ENCODE data around the gene GSN. TPM values are rescaled to one million over a fixed set of nuclear protein-coding genes. Genes with fewer than 3 reads are reported as not detected.

The GSN gene
- total and polyA plus RNA-seq, 2 of the 13 experiments (the other 11 are each of a cell fraction or from before 2014, with no cell fraction given): 294 to 307 TPM

GRCh38 chr9:121299467-121300282 lies 31.7 kb downstream of the GSN start (continued):
- peak; percentile 6; the same call in 1 of the 2 replicates for TF ChIP-seq PAXIP1 (CRISPR knock-in tag; conservative IDR thresholded peaks at IDR 0.05)
- TF ChIP-seq MED1 (CRISPR knock-in tag; IDR thresholded peaks at IDR 0.05): peak; percentile 48; the same call in 1 of the 2 replicates
- TF ChIP-seq MTF2 (CRISPR knock-in tag; IDR thresholded peaks at IDR 0.05; ENCODE audit: borderline replicate concordance): 0 out of 2 replicates have a peak, but pooled peaks have one; percentile 57
- TF ChIP-seq TBX3 (IDR thresholded peaks at IDR 0.05; ENCODE audit: borderline replicate concordance): peak; percentile 43; the same call in 1 of the 2 replicates
- no peak for TF ChIP-seq TCF12 (IDR thresholded peaks at IDR 0.05)
- TF ChIP-seq TCF12 (CRISPR knock-in tag; IDR thresholded peaks at IDR 0.05): 0 out of 2 replicates have a peak, but pooled peaks have one; percentile 50
- 0 out of 2 replicates have a peak, but pooled peaks have one; percentile 26 for TF ChIP-seq ZNF670 (CRISPR knock-in tag; IDR thresholded peaks at IDR 0.05; ENCODE audit: borderline replicate concordance)
- no peak for TF ChIP-seq ZNF12 (CRISPR knock-in tag; IDR thresholded peaks at IDR 0.05)
- TF ChIP-seq ZSCAN9 (CRISPR knock-in tag; IDR thresholded peaks at IDR 0.05; ENCODE audit: borderline replicate concordance): no peak
- TF ChIP-seq HMG20B (CRISPR knock-in tag; conservative IDR thresholded peaks at IDR 0.05): no peak
- 0 out of 2 replicates have a peak, but pooled peaks have one; percentile 13 for TF ChIP-seq KDM3A (CRISPR knock-in tag; IDR thresholded peaks at IDR 0.05; ENCODE audit: low read depth)
- no peak for TF ChIP-seq IRF1 (CRISPR knock-in tag; IDR thresholded peaks at IDR 0.05; ENCODE audit: low read depth)
- TF ChIP-seq SKI (IDR thresholded peaks at IDR 0.05; ENCODE audit: partially characterized antibody): no peak
- TF ChIP-seq NPAS2 (CRISPR knock-in tag; IDR thresholded peaks at IDR 0.05; ENCODE audit: borderline replicate concordance): no peak
- no peak for TF ChIP-seq HOXA7 (CRISPR knock-in tag; IDR thresholded peaks at IDR 0.05)
- no peak for TF ChIP-seq BCL3 (CRISPR knock-in tag; IDR thresholded peaks at IDR 0.05)
- TF ChIP-seq EHMT2 (IDR thresholded peaks at IDR 0.05; ENCODE audit: borderline replicate concordance, low read depth, low read length): no peak

Data from HepG2 (cell line).